CD4-positive, alpha-beta memory T cell (primary cell): ENCODE data around the gene PLVAP. TPM values are rescaled to one million over a fixed set of nuclear protein-coding genes. Genes with fewer than 3 reads are reported as not detected.
"Not testable (repeated sequence)": the region's sequence is repeated elsewhere in the genome, so short reads cannot be mapped to it uniquely, and the experiment has no call there.

Source experiments
- CTCF ChIA-PET: fragments of 350-600 bp; sonication (Branson Sonifier 250); formaldehyde crosslinking; loops from one replicate; lab custom pipeline; 2021; ENCODE audit warnings: inconsistent platforms; ENCODE audit not compliant: partially characterized antibody; lab: Charles Lee
- POLR2A ChIA-PET: fragments of 350-600 bp; sonication (Branson Sonifier 250); formaldehyde crosslinking; loops from one replicate; lab custom pipeline; 2021; ENCODE audit not compliant: partially characterized antibody; lab: Charles Lee
- DNase-seq, 5 donors: peaks; one replicate each; pipeline versions ENCODE4 v3.0.0 to v3.0.0-alpha.2; 2020 to 2022; ENCODE audit warnings: mixed read lengths in 1 of 5
- H3K27ac ChIP-seq: one replicate; pipeline ENCODE4 v1.7.0; 2013; ENCODE audit warnings: low read depth, low read length
- H3K27me3 ChIP-seq: 2 replicates; pipeline ENCODE4 v1.7.0; 2013; ENCODE audit warnings: mild to moderate bottlenecking, low read length, moderate library complexity; ENCODE audit not compliant: insufficient read depth
- H3K36me3 ChIP-seq: 2 replicates; pipeline ENCODE4 v1.7.0; 2013; ENCODE audit warnings: mild to moderate bottlenecking, low read length, moderate library complexity; ENCODE audit not compliant: insufficient read depth
- H3K4me1 ChIP-seq: 2 replicates; pipeline ENCODE4 v1.7.0; 2013; ENCODE audit warnings: mild to moderate bottlenecking, low read length, moderate library complexity; ENCODE audit not compliant: insufficient read depth
- H3K4me3 ChIP-seq, 2 donors: one replicate each; pipeline ENCODE4 v1.7.0; 2013; ENCODE audit warnings: low read length in 2 of 2, mild to moderate bottlenecking in 1 of 2
- H3K9me3 ChIP-seq, 2 donors: one replicate each; pipeline ENCODE4 v1.7.0; 2013; ENCODE audit warnings: low read length in 2 of 2, control low read depth in 1 of 2; ENCODE audit not compliant: control insufficient read depth in 1 of 2
- H3K27ac Mint-ChIP-seq, 7 donors: one replicate each; pipeline ENCODE4 v1.8.0; 2020 to 2021; ENCODE audit warnings: mixed read lengths in 7 of 7, mild to moderate bottlenecking in 6 of 7, inconsistent platforms in 3 of 7, moderate library complexity in 3 of 7
- H3K27me3 Mint-ChIP-seq, 2 donors: one replicate each; pipeline ENCODE4 v1.8.0; 2020 to 2021; ENCODE audit warnings: mixed read lengths in 2 of 2
- H3K36me3 Mint-ChIP-seq, 2 donors: one replicate each; pipeline ENCODE4 v1.8.0; 2020 to 2021; ENCODE audit warnings: mixed read lengths in 2 of 2, inconsistent platforms in 1 of 2, mild to moderate bottlenecking in 1 of 2
- H3K4me1 Mint-ChIP-seq, 4 donors: one replicate each; pipeline ENCODE4 v1.8.0; 2020 to 2021; ENCODE audit warnings: mixed read lengths in 4 of 4, mild to moderate bottlenecking in 1 of 4
- H3K4me3 Mint-ChIP-seq, 8 donors: one replicate each; pipeline ENCODE4 v1.8.0; 2020 to 2021; ENCODE audit warnings: mixed read lengths in 8 of 8, mild to moderate bottlenecking in 7 of 8, moderate library complexity in 6 of 8, inconsistent platforms in 3 of 8
- H3K9me3 Mint-ChIP-seq, 8 donors: one replicate each; pipeline ENCODE4 v1.8.0; 2020 to 2021; ENCODE audit warnings: mixed read lengths in 8 of 8, mild to moderate bottlenecking in 5 of 8, inconsistent platforms in 3 of 8, moderate library complexity in 1 of 8
- intact Hi-C: fragments of 100-400 bp; cut with micrococcal nuclease; formaldehyde crosslinking; loops from one replicate; pipeline ENCODE4 v1.15.1; 2023
- polyA plus RNA-seq, 2 donors: library from polyadenylated mRNA; unstranded; fragments of 300-500 nt; fragmentation: Illumina TruSeq; gene quantifications; one replicate each; pipeline ENCODE4 v1.2.3, GENCODE V29; 2021
- total RNA-seq, 2 experiments: library from RNA; stranded (reverse); gene quantifications; one replicate each; pipeline ENCODE4 v1.2.3, GENCODE V29; 2021

PLVAP gene
- total and polyA plus RNA-seq, 4 experiments from 2014 or later, result 0.23 TPM; not detected in 3

- ChIA-PET CTCF (no interaction called here), POLR2A (no interaction called here)
- Mint-ChIP-seq H3K4me1 (peaks cover 3 to 12% (median 5%) of the 10 kb centered on the region in 4 donors), H3K4me3 (no peak overlapping the region), H3K36me3 (no peaks in the 10 kb centered on the region), H3K9me3 (peaks cover 0 to 3% (median 0%) of the 10 kb centered on the region in 8 donors), H3K27me3 (peaks cover 2 to 4% of the 10 kb centered on the region in 2 donors), H3K27ac (peak overlapping the region in 2 of 7 donors; percentile 51 to 61)
- H3K36me3 ChIP-seq, result no peaks in the 10 kb centered on the region
- DNase-seq, result no peak
- intact Hi-C loops, result no loop called here
- H3K27me3 ChIP-seq, result no peaks in the 10 kb centered on the region
- H3K27ac ChIP-seq, result no peak overlapping the region
- peaks cover 6% of the 10 kb centered on the region for H3K4me1 ChIP-seq
- no peak overlapping the region for H3K4me3 ChIP-seq
- no peaks in the 10 kb centered on the region for H3K9me3 ChIP-seq
These were observed 2.1 kb upstream of the PLVAP start for GRCh38 chr19:17379221-17379631.

DNA sequence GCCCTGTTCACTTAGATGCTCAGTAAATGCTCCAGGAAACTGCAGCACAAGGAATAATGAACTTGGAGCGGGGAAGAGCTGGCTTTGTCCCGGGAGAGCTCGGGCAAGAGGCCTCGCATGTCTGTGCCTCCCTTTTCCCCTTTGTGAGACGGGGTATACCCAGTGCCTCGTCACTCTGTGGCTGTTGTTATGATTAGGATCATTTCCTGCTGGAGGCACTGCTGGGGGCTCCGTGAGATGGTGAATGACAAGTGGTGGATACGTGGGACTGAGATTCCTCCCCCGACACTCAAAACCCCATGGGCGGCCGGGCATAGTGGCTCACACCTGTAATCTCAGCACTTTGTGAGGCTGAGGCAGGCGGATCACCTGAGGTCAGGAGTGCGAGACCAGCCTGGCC, 1.1 kb upstream of the PLVAP start:
- H3K4me3 ChIP-seq, result no peak overlapping the region
- Mint-ChIP-seq H3K36me3 (no peaks in the 10 kb centered on the region), H3K27me3 (peaks cover 2 to 4% of the 10 kb centered on the region in 2 donors), H3K4me1 (peaks cover 3 to 10% (median 4%) of the 10 kb centered on the region in 4 donors), H3K9me3 (peaks cover 0 to 3% (median 0%) of the 10 kb centered on the region in 8 donors), H3K4me3 (no peak overlapping the region), H3K27ac (no peak overlapping the region)
- H3K27me3 ChIP-seq, result no peaks in the 10 kb centered on the region
- peaks cover 5% of the 10 kb centered on the region for H3K4me1 ChIP-seq
- H3K9me3 ChIP-seq, result no peaks in the 10 kb centered on the region
- DNase-seq, result no peak
- ChIA-PET POLR2A (no interaction called here), CTCF (interaction anchor here (0.9 kb wide), 1 partner anchor 87 kb away, joined by 3 read pairs; no protein-coding TSS in a partner anchor)
- no peaks in the 10 kb centered on the region for H3K36me3 ChIP-seq
- H3K27ac ChIP-seq, result no peak overlapping the region
- intact Hi-C loops, result no loop called here

- H3K4me1 ChIP-seq, result no peaks in the 10 kb centered on the region
- no peak for DNase-seq
- H3K27ac Mint-ChIP-seq, result no peak overlapping the region
- H3K27me3 Mint-ChIP-seq, result peaks cover 8 to 9% of the 10 kb centered on the region in 2 donors
- CTCF ChIA-PET, result no interaction called here
- no peak overlapping the region for H3K4me3 ChIP-seq
- no peak overlapping the region for H3K27ac ChIP-seq
- H3K9me3 ChIP-seq, result no peaks in the 10 kb centered on the region
- no peaks in the 10 kb centered on the region for H3K9me3 Mint-ChIP-seq
- no peaks in the 10 kb centered on the region for H3K27me3 ChIP-seq
- no peak overlapping the region for H3K4me3 Mint-ChIP-seq
- no peaks in the 10 kb centered on the region for H3K36me3 Mint-ChIP-seq
- H3K36me3 ChIP-seq, result no peaks in the 10 kb centered on the region
- POLR2A ChIA-PET, result no interaction called here
- H3K4me1 Mint-ChIP-seq, result no peaks in the 10 kb centered on the region
- intact Hi-C loops, result no loop called here
These were observed 7.0 kb downstream of the PLVAP start for GRCh38 chr19:17370026-17370587.

DNA sequence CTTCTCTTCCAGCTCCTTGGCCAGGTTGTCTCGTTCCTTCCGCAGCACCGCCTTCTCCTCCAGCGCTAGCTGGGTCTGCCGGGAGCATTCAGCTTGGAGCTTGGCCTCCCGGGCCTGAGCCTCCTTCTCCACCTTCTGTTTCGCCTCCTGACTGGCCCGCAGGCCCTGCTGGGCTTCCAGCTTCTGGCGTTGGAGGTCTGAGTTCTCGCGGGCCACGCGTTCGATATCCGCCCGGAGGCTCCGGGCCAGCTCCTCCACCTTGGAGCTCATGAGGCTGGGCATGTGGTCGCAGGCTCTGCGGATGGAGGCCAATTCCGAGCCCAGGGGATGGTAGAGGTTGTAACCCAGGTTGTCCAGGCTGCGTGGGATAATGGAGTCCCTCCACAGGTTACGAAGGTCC, 11.8 kb downstream of the PLVAP start:
- no peaks in the 10 kb centered on the region for H3K9me3 ChIP-seq
- no peaks in the 10 kb centered on the region for H3K27me3 ChIP-seq
- Mint-ChIP-seq H3K36me3 (no peaks in the 10 kb centered on the region), H3K4me1 (no peaks in the 10 kb centered on the region), H3K27me3 (peaks cover 6% of the 10 kb centered on the region in 2 donors), H3K4me3 (no peak overlapping the region), H3K27ac (peak overlapping the region in 1 of 7 donors; percentile 53), H3K9me3 (no peaks in the 10 kb centered on the region)
- ChIA-PET CTCF (interaction anchor here (1.1 to 1.5 kb wide), 3 partner anchors 21 to 25 kb away, joined by 4 read pairs; no protein-coding TSS in a partner anchor), POLR2A (no interaction called here)
- no peaks in the 10 kb centered on the region for H3K36me3 ChIP-seq
- H3K27ac ChIP-seq, result no peak overlapping the region
- H3K4me1 ChIP-seq, result no peaks in the 10 kb centered on the region
- intact Hi-C loops, result no loop called here
- DNase-seq, result no peak
- H3K4me3 ChIP-seq, result no peak overlapping the region

- H3K4me3 ChIP-seq, H3K36me3 ChIP-seq, H3K4me3 Mint-ChIP-seq, H3K36me3 Mint-ChIP-seq, H3K9me3 Mint-ChIP-seq, DNase-seq, H3K27me3 ChIP-seq, H3K4me1 Mint-ChIP-seq, H3K27ac Mint-ChIP-seq, H3K27ac ChIP-seq, intact Hi-C loops, H3K4me1 ChIP-seq, POLR2A ChIA-PET, H3K9me3 ChIP-seq, H3K27me3 Mint-ChIP-seq: not testable (repeated sequence)
- CTCF ChIA-PET, result interaction anchor here (0.8 to 1.0 kb wide), 2 partner anchors 18 to 22 kb away, joined by 3 read pairs; no protein-coding TSS in a partner anchor
These were observed 13.1 kb downstream of the PLVAP start for GRCh38 chr19:17363852-17364605.

DNA sequence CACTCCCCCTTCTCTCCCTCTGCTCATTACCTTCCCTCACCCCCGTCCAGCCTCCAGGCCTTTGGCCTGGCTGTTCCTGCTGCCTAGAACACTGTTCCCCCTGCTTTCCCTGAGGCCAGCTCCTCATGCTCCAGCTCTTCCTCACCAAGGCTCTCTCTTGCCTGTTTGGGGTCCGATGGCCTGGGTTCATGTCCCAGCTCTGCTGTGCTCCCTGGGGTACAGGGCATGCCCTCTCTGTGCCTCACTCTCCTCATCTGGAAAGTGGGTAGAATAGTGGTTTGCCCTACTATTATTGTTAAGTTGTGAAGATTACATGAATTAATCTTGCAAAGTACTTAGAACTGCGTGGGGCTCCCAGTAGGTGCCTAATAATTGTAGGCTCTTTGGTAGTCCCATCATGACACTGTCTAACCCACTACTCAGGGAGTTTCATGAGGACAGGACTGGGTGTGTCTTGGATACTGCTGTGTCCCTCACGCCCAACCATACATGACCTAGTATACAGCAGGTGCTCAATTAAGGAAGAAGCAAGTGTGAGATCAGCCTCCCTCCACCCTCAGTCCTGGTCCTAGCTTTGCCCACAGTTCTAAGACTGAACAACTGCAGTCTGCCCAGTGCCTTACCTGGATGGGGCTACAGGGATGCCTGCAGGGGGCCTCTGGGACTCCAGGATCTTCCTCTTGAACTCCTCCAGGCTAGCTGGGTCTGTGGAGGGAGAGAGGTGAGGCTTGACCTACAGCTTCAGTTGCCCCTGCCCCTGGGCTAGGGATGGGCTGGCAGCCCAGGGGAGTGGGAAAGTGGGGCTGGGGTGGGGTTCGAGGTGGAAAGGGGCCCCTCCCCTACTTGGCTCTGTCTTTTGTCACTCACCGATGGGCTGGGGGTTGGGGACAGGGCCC, 17.0 kb downstream of the PLVAP start:
- Mint-ChIP-seq H3K9me3 (peaks cover 0 to 2% (median 0%) of the 10 kb centered on the region in 8 donors), H3K27me3 (peaks cover 0 to 2% of the 10 kb centered on the region in 2 donors), H3K27ac (no peak overlapping the region), H3K4me1 (no peaks in the 10 kb centered on the region), H3K4me3 (no peak overlapping the region), H3K36me3 (no peaks in the 10 kb centered on the region)
- no peak overlapping the region for H3K4me3 ChIP-seq
- no peaks in the 10 kb centered on the region for H3K9me3 ChIP-seq
- no peak for DNase-seq
- no peak overlapping the region for H3K27ac ChIP-seq
- POLR2A ChIA-PET, result no interaction called here
- H3K27me3 ChIP-seq, result no peaks in the 10 kb centered on the region
- intact Hi-C loops, result no loop called here
- CTCF ChIA-PET, result no interaction called here
- no peaks in the 10 kb centered on the region for H3K4me1 ChIP-seq
- no peaks in the 10 kb centered on the region for H3K36me3 ChIP-seq

DNA sequence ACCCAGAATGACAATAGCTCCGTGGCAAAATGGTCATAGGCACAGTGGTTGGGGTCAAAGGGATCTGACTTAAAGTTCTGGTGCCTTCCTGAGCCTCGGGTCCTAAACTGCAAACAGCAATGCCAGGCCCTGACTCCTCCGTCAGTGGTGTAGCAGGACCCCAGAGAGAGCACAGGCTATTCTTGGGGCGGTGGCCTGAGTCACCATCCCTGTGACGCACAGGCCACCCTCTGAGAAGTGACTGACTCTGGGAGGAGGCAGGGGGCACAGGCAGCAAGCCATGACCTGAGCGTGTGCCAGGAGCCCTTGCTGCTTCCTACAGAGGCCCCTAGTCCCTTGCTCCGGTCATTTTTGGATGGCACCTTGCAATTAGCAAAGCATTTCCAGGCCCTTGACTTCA, 18.7 kb downstream of the PLVAP start:
- Mint-ChIP-seq H3K4me1 (no peaks in the 10 kb centered on the region), H3K36me3 (no peaks in the 10 kb centered on the region), H3K27ac (no peak overlapping the region), H3K4me3 (no peak overlapping the region), H3K9me3 (peaks cover 0 to 2% (median 0%) of the 10 kb centered on the region in 8 donors), H3K27me3 (peaks cover 0 to 1% of the 10 kb centered on the region in 2 donors)
- CTCF ChIA-PET, result interaction anchor here (0.7 kb wide), 1 partner anchor 263 kb away, joined by 3 read pairs; no protein-coding TSS in a partner anchor
- DNase-seq, result no peak
- H3K36me3 ChIP-seq, result no peaks in the 10 kb centered on the region
- no peaks in the 10 kb centered on the region for H3K4me1 ChIP-seq
- no peaks in the 10 kb centered on the region for H3K27me3 ChIP-seq
- POLR2A ChIA-PET, result no interaction called here
- no peaks in the 10 kb centered on the region for H3K9me3 ChIP-seq
- H3K4me3 ChIP-seq, result no peak overlapping the region
- intact Hi-C loops, result no loop called here
- no peak overlapping the region for H3K27ac ChIP-seq
